T-helper 2 cell treated with Interferon-gamma antibody and Interleukin-4, amounts not matched to agents 100 ng/mL and 5 ng/mL, for 36 hours (primary cell): ENCODE data around the gene KDM4B. TPM values are rescaled to one million over a fixed set of nuclear protein-coding genes. Genes with fewer than 3 reads are reported as not detected.
"Not testable (repeated sequence)": the region's sequence is repeated elsewhere in the genome, so short reads cannot be mapped to it uniquely, and the experiment has no call there.

Experiments used
- intact Hi-C: fragments of 100-400 bp; cut with micrococcal nuclease; formaldehyde crosslinking; loops from one replicate; pipeline ENCODE4 v1.15.1; 2023
- total RNA-seq: library from RNA; stranded (reverse); gene quantifications from 2 replicates; pipeline ENCODE4 v1.2.3, GENCODE V29; 2022

Gene KDM4B
- total RNA-seq = 28.8 and 35.0 TPM in 2 replicates

DNA sequence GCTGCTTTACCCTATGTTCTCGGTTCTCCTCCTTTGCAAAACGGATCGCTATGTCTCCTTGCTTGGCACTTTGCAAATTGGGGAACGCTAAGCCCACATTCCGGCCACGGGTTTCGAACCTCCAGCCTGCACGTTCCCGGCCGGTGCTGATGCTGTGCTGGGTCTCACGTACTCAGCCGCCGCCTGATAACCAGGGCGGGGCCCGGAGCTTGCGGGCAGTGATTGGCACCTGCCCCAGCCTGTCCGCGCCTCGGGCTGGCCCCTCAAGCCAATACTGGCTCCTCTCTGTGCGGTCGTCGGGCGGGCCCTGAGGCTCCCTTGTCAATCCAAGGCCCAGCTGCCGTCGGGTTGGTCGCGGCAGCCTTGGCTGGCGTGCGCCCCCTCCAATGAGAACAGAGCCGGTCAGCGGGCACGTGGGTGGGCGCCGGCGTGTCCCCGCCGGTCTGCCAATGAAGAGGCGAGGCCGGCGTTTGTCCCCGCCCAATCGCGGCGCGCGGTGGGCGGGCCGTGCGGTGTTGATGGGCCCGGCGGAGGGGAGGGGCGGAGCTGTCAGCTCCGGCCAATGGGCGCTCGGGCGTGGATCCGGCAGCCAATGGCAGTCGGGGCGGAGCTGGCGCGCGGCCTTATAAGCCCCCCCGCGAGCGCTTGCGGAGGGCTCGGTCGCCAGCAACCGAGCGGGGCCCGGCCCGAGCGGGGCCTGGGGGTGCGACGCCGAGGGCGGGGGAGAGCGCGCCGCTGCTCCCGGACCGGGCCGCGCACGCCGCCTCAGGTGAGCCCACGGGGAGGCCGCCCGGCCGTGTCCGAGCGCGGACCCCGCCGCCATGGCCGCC, at the start of gene KDM4B:
KDM4B (plus strand) TSS at position 652 of the 830 bp plus-strand sequence. CDS start 63,778 bp downstream, outside the sequence.
- intact Hi-C loops = loop anchor here (1.0 to 2.0 kb wide), 2 partner anchors 58 to 177 kb away; partner anchors contain the start of gene FEM1A

DNA sequence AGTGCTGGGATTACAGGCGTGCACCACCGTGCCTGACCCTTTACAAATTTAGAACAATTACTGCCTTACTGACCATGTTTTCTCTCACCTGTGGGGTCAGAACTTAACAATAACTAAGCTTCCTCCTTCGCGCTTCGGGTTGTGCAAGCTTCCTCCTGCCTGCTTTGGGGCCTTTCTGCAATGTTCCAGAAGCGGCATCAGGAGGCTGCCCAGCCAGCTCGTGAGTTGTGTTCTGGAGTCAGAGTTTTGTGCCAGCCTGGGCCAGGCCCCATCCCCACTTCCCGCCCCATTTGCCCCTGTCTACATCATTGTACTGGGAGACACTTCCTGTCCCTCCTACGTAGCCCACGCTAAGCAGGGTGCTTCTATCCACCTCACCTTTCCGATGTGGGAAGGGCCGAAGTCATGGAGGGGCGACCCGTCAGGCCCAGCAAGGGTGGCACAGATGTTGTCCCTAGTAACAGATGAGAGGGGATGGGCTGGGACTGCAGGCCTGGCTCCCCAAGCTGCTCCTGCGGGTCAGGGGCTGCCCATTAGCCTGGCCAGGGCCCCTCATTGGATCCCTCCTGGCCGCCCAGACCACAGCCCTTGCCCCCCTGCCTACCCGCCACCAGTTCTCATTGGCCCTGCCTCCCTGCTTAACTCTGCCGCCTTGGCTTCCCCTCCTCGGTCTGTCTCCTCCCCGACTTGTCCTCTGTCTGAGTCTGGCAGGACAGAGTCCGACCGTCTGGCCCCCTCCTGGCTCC, 46.2 kb upstream of the KDM4B start:
- intact Hi-C loops = no loop called here

DNA sequence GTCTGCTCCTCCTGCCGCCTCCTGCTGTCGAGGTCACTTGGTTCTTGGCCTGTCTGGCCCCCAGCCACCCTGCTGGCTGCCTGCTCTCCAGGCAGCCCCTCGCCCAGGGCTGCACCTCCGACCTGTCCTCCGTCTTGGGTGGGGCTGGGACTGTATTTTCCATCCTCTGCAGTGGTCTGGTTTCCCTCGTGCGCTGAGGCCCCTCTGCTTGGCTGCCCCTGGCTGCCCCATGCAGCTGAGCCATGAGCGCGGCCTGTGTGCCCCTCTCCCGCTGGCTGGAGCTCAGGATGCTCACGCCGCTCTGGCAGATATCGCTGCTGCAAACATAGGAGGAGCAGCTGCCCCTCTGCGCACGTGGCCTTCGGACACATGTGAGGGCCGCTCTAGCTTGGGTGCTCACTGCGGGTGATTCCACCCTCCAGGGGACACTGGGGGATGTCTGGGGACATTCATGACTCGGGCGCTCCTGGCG, 45.6 kb upstream of the KDM4B start:
- intact Hi-C loops = no loop called here

DNA sequence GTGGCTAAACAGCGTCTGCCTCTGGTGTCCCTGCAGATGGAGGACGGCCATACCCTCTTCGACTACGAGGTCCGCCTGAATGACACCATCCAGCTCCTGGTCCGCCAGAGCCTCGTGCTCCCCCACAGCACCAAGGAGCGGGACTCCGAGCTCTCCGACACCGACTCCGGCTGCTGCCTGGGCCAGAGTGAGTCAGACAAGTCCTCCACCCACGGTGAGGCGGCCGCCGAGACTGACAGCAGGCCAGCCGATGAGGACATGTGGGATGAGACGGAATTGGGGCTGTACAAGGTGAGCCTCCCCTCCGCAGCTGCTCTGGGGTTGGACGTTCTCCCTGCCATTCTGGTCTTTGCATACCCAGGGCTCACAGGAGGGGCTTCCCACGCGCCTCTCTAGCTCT, 39.7 kb upstream of the KDM4B start:
- intact Hi-C loops = no loop called here

DNA sequence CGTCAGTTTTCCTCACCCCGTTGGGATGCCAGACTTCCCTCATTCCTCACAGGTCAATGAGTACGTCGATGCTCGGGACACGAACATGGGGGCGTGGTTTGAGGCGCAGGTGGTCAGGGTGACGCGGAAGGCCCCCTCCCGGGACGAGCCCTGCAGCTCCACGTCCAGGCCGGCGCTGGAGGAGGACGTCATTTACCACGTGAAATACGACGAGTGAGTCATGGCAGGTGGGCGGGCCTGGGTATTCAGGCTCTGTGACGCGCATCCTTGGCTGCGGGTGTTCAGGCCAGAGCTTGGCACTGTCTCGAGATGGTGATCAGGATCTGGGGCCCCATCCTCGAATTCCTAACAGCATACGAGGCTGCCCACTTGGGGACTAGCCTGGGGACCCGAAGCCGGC, 38.2 kb upstream of the KDM4B start:
- intact Hi-C loops = no loop called here

DNA sequence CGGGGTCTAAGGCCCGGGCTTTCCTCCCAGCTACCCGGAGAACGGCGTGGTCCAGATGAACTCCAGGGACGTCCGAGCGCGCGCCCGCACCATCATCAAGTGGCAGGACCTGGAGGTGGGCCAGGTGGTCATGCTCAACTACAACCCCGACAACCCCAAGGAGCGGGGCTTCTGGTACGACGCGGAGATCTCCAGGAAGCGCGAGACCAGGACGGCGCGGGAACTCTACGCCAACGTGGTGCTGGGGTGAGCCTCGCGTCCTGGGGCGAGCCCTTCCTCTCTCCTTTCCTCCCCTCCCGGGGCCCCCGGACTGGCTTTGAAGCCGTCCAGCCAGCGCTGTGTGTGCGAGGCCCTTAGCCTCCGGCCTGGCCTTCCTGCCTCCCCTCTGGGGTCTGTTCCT, 36.2 kb upstream of the KDM4B start:
- intact Hi-C loops = no loop called here

DNA sequence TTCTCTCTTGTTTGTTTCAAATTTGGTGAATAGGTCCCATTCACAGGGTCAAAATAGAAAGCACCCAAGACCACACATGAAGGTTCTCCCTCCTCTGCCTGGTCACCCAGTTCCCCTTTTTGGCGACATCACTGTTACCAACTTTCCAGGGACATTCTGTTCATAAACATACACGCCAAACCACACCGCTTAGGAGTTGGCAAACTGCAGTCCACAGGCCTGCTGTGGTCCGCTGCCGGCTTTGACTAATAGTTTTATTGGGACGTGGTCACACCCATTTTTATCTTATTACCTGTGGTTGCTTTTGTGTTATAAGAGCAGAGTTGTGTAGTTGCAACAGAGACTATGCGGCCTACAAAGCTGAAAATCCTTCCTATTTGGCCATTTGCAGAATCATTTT, 35.4 kb upstream of the KDM4B start:
- intact Hi-C loops = no loop called here

DNA sequence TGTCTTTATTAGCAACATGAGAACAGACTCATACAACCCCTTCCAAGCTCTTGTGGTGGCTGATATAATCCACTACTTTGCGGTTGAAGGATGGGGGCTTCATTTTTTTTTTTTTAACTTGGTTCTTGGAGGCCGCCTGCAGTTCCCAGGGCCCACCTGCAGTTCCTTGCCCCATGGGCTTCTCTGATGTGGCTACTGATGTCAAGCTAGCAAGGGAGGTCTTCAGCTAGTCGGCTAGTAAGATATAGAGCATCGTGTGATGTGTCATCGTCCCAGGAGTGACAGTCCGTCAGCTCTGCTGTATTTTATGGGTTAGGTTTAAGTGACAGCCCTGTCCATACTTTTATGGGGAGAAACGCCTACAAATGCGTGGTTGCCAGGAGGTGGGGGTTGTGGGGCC, 33.5 kb upstream of the KDM4B start:
- intact Hi-C loops = no loop called here

DNA sequence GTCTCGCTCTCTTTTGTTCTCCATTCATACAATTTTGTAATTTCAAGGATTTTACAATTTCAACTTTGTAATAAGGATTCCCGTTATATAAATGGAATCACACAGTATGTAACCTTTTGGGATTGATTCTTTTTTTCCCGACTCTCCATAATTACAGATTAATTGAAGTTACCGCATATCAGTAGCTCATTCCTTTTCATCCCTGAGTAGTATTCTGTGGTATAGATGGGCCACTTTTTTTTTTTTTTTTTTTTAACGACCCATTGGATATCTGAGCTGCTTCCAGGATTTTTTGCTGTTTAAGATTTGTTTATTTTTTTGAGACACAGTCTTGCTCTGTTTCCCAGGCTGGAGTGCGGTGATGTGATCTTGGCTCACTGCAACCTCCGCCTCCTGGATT, 31.9 kb upstream of the KDM4B start:
- intact Hi-C loops = no loop called here

DNA sequence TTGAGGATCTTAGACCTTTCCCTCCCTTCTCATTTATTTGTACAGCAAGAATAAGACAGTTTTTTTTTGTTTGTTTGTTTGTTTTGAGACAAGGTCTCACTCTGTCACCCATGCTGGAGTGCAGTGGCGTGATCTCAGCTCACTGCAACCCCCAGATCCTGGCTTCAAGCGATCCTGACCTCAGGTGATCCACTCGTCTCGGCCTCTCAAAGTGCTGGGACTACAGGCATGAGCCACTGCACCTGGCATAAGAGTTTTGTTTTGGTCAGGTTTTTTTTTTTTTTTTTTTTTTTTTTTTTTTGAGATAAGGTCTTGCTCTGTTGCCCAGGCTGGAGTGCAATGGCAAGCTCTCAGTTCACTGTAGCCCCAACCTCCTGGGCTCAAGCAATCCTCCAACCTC, 30.5 kb upstream of the KDM4B start:
- intact Hi-C loops = not testable (repeated sequence)

DNA sequence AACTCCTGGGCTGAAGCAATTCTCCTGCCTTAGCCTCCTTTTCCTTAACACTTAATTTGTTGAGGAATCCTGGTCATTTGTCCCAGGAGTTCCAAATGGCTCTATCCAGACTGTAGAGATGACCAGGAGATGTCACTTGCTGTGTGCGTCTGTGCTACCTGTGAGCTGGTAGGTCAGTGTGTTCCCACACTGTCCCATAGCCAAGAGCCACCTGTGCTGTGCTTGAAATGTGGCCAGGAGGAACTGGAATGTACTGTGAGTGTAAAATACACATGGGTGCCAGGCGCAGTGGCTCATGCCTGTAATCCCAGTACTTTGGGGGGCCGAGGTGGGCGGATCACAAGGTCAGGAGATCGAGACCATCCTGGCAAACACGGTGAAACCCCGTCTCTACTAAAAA, 29.4 kb upstream of the KDM4B start:
- intact Hi-C loops = no loop called here

DNA sequence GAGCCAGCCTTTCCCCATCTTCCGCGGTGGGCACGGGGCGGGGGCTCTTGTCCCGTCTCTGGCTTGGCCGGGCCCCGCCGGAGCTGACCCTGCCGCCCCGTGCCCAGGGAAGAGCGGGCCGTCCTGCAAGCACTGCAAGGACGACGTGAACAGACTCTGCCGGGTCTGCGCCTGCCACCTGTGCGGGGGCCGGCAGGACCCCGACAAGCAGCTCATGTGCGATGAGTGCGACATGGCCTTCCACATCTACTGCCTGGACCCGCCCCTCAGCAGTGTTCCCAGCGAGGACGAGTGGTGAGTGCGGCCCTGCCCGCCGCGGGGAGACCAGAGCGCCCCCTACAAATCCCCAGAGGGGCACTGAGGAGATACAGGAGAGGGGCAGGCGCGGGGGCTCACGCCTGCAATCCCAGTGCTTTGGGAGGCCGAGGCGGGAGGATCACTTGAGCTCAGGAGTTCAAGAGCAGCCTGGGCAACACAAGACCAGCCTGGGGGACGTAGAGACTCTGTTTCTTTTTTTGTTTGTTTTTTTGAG, 27.2 kb upstream of the KDM4B start:
- intact Hi-C loops = not testable (repeated sequence)

DNA sequence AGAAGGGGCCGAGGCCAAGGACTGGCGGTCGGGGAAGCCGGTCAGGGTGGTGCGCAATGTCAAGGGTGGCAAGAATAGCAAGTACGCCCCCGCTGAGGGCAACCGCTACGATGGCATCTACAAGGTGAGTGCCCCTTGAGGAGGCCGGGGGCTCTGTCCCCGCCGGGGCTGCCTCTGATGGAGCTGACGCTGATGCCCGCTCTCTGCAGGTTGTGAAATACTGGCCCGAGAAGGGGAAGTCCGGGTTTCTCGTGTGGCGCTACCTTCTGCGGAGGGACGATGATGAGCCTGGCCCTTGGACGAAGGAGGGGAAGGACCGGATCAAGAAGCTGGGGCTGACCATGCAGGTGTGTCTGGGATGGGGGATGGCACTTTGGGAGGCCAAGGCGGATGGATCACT, 18.3 kb upstream of the KDM4B start:
- intact Hi-C loops = not testable (repeated sequence)

DNA sequence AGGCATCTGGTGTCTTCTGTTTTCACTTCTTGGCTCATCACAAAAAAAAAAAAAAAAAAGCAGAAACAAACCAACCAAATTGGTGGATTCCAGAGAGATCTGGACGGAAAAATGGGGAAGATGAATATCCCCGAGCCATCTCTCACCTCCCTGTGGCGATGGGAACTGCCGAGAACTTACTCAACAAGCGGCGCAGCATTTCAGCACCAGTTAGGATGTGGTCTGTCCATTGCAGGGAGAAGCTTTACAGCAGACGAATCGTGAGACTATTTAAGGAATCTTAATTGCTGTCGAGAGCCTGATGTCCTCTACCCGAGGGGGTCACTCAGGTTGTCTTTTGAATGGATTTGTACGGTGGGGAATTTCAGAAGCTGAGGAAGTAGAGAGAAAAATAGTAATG, 17.3 kb upstream of the KDM4B start:
- intact Hi-C loops = no loop called here

DNA sequence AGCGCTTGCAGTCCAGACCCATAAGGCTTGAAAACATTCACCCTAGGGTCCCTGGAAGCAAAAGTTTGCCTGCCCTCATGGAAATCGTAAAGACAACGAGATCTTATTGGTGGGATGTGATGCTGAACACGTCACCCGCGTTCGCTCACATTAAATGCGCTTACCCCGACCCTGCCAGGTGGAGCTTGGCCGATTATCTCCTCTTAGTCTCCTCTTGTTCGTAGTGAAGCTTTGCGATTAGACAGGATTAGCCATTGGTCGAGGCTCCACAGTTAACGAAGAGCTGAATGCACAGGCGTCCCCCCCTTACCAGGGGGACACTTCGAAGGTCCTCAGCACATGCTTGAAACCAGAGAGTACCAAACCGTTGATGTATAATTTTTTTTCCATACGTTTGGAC, 16.0 kb upstream of the KDM4B start:
- intact Hi-C loops = no loop called here

DNA sequence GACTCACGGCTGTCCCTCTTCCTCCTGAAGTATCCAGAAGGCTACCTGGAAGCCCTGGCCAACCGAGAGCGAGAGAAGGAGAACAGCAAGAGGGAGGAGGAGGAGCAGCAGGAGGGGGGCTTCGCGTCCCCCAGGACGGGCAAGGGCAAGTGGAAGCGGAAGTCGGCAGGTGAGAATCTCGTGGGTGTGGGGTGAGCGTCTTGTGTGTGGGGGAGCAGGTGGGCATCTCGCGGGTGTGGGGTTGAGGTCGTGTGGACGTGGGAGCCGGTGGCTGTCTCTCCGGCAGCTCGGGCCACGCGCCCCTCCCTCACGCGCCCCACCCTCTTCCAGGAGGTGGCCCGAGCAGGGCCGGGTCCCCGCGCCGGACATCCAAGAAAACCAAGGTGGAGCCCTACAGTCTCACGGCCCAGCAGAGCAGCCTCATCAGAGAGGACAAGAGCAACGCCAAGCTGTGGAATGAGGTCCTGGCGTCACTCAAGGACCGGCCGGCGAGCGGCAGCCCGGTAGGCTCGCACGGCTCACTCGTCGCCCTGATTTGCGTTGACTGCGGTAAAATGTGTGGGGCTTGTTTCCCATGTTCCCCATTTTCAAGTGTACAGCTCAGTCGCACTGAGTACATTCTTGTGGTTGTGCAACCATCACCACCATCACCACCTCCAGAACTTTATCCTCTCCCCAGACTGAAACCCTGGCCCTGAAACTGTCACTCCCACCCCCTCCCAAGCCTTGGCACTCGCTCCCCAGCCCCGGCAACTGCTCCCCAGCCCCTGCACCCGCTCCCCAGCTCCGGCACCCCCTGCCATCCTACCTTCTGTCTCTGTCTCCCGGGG, 14.4 kb upstream of the KDM4B start:
- intact Hi-C loops = not testable (repeated sequence)

DNA sequence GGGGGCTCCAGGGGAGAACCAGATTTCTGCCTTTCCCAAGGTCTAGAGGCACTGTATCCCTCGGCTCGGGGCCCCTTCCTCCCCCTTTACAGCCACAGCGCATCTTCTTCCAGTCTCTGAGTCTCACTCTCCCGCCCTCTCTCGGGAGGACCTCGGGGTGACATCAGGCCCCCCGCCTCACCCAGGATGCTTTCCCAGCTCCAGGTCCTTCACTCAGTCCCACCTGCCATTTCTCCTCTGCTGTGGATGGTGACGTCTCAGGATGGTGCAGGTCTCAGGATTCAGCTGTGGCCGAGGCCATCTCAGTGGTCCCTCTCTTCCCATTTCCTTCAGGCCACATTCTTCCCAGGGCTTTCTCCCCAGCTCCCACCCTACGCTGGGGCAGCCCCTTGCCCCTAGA, 13.6 kb upstream of the KDM4B start:
- intact Hi-C loops = no loop called here

DNA sequence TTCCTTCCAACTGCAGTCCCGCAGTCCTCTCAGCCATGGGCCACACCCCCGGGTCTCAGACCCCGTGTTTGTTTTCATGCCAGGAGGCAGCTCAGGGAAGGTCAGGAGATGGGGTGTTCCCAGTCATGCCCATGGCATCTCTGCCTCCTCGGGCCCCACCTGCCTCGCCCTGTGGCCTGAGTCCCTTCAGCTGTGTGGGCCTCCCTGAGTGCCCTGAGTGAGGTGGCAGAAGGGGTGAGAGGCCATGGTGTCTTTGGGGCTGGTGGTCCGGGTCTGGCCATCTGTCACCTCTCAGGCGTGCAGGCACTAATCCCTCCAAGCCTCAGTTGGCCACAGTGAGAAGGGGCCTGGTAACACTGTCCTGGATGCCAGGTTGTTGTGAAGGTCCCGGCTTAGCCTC, 10.9 kb upstream of the KDM4B start:
- intact Hi-C loops = no loop called here

DNA sequence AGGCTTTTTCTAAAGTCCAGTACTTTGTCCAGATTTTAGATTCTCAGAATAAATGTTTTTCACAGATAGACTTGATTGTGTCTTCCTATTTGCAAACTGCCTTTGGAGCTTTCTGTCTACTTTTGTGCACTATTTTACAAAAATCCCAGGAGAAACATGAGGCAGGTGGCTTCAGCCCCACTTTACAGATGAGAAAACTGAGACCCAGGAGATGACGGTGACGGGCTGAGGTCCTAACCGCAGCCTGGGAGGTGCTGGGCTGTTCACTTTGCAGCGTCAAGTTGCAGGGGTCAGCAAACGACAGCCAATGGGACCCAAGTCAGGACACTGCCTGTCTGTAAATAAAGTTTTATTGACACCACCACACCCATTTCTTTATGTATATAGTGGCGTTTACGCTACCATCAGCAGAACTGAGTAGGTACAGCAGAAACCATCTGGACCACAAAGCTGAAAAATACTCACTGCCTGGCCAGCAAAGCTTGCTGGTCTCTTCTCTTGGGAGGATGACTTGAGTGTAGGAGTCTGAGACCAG, 6.8 kb upstream of the KDM4B start:
- intact Hi-C loops = no loop called here

DNA sequence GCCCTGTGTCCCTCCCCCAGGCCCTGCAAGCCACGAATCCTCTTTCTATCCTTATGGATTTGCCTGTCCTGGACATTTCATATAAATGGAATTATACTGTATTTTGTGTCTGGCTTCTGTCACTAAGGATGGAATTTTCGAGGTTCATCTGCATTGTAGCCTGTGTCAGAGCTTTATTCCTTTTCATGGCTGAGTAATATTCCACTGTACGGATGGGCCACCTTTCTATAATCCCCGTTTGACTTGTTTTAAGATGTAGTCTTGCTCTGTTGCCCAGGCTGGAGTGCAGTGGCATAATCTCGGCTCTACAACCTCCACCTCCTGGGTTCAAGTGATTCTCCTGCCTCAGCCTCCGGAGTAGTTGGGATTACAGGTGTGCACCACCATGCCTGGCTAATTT, 3.9 kb upstream of the KDM4B start:
- intact Hi-C loops = no loop called here

DNA sequence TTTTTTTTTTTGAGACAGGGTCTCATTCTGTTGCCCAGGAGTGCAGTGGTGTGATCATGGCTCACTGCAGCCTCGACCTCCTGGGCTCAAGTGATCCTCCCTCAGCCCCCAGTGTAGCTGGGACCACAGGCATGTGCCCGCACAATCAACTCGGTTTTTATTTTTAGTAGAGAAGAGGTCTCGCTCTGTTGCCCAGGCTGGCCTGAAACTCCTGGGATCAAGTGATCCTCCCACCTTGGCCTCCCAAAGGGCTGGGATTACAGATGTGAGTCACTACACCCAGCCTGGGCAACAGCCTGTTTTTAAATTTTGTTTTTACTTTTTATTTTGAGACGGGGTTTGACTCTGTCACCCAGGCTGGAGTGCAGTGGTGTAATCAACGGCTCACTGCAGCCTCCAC, 2.3 kb upstream of the KDM4B start:
- intact Hi-C loops = no loop called here
